ENCODE measurements around the gene GPC6.

GPC6 gene

GRCh38 chr13:94119360-94119936 is 892.8 kb downstream of the GPC6 start:
- DNase-seq (ENCODE audit: low spot score) = no peak

- no peak for DNase-seq (ENCODE audit: low spot score)
These were observed 894.3 kb downstream of the GPC6 start for GRCh38 chr13:94120878-94121277.

GRCh38 chr13:94121686-94122085 is 895.1 kb downstream of the GPC6 start:
- DNase-seq (ENCODE audit: low spot score) = no peak

- DNase-seq (ENCODE audit: low spot score) = no peak
These were observed 895.8 kb downstream of the GPC6 start for GRCh38 chr13:94122300-94122915.

GRCh38 chr13:94123557-94123956 is 897.0 kb downstream of the GPC6 start:
- no peak for DNase-seq (ENCODE audit: low spot score)

- DNase-seq (ENCODE audit: low spot score) = no peak
These were observed 901.8 kb downstream of the GPC6 start for GRCh38 chr13:94128430-94128829.

GRCh38 chr13:94129490-94129894 is 902.9 kb downstream of the GPC6 start:
- DNase-seq (ENCODE audit: low spot score) = no peak

- DNase-seq (ENCODE audit: low spot score) = no peak
These were observed 912.2 kb downstream of the GPC6 start for GRCh38 chr13:94138831-94139230.

GRCh38 chr13:94139393-94139995 is 912.9 kb downstream of the GPC6 start:
- DNase-seq (ENCODE audit: low spot score) = no peak

GRCh38 chr13:94140027-94140426 is 913.4 kb downstream of the GPC6 start:
- DNase-seq (ENCODE audit: low spot score) = no peak

GRCh38 chr13:94140511-94140910 is 913.9 kb downstream of the GPC6 start:
- no peak for DNase-seq (ENCODE audit: low spot score)

GRCh38 chr13:94143624-94144350 is 917.2 kb downstream of the GPC6 start:
- DNase-seq (ENCODE audit: low spot score) = no peak

- no peak for DNase-seq (ENCODE audit: low spot score)
These were observed 919.4 kb downstream of the GPC6 start for GRCh38 chr13:94145966-94146365.

GRCh38 chr13:94153586-94153985 is 927.0 kb downstream of the GPC6 start:
- no peak for DNase-seq (ENCODE audit: low spot score)

- DNase-seq (ENCODE audit: low spot score) = no peak
These were observed 927.8 kb downstream of the GPC6 start for GRCh38 chr13:94154367-94154766.

- no peak for DNase-seq (ENCODE audit: low spot score)
These were observed 931.2 kb downstream of the GPC6 start for GRCh38 chr13:94157705-94158218.

- no peak for DNase-seq (ENCODE audit: low spot score)
These were observed 934.3 kb downstream of the GPC6 start for GRCh38 chr13:94160875-94161274.

GRCh38 chr13:94162289-94162688 is 935.7 kb downstream of the GPC6 start:
- no peak for DNase-seq (ENCODE audit: low spot score)

GRCh38 chr13:94163535-94163934 is 936.9 kb downstream of the GPC6 start:
- no peak for DNase-seq (ENCODE audit: low spot score)

GRCh38 chr13:94168783-94169453 is 942.3 kb downstream of the GPC6 start:
- DNase-seq (ENCODE audit: low spot score) = no peak

- no peak for DNase-seq (ENCODE audit: low spot score)
These were observed 943.0 kb downstream of the GPC6 start for GRCh38 chr13:94169454-94170144.

GRCh38 chr13:94170145-94170571 is 943.6 kb downstream of the GPC6 start:
- DNase-seq (ENCODE audit: low spot score) = no peak

Measured in D341Med (cell line).